GM12878 (cell line): ENCODE data around the gene XPNPEP1.

Experiments used
- MTA3 ChIP-seq: IDR thresholded peaks from 2 replicates; pipeline ENCODE4 v1.6.1; 2012; ENCODE audit warnings: low read length, inconsistent platforms, borderline replicate concordance
- NRF1 ChIP-seq: conservative IDR thresholded peaks from 2 replicates; pipeline ENCODE4 v1.6.1; 2011; ENCODE audit warnings: mild to moderate bottlenecking, low read depth, low read length, improper control_type of control experiment
- RAD51 ChIP-seq: fragments of 450-650 bp; IDR thresholded peaks from 2 replicates; pipeline ENCODE4 v1.6.1; 2016; ENCODE audit warnings: moderate library complexity, mild to moderate bottlenecking, inconsistent platforms
- SP1 ChIP-seq: IDR thresholded peaks from one replicate; pipeline ENCODE4 v1.6.1; 2011; ENCODE audit warnings: low read depth, low read length
- YY1 ChIP-seq: IDR thresholded peaks from 2 replicates; pipeline ENCODE4 v1.6.1; 2011; ENCODE audit warnings: low read depth, mild to moderate bottlenecking, low read length
- TF ChIP-seq, protein P1 (sequence below), 3 experiments: IDR thresholded peaks in 2 of 3; conservative IDR thresholded peaks in 1 of 3; 2 replicates each; pipeline ENCODE4 v1.5.1; 2011; ENCODE audit warnings: low read depth in 3 of 3, low read length in 3 of 3, mild to moderate bottlenecking in 3 of 3, control low read depth in 2 of 3, moderate library complexity in 2 of 3, inconsistent platforms in 1 of 3, mixed read lengths in 1 of 3; ENCODE audit not compliant: control insufficient read depth in 2 of 3, insufficient read depth in 1 of 3; ENCODE audit errors: extremely low read depth in 1 of 3
- TF ChIP-seq, protein P2 (sequence below): IDR thresholded peaks from 2 replicates; pipeline ENCODE4 v1.6.1; 2011; ENCODE audit warnings: borderline replicate concordance, low read depth, mild to moderate bottlenecking, moderate library complexity, mixed read lengths, low read length; ENCODE audit not compliant: insufficient read depth; ENCODE audit errors: extremely low read length

DNA sequence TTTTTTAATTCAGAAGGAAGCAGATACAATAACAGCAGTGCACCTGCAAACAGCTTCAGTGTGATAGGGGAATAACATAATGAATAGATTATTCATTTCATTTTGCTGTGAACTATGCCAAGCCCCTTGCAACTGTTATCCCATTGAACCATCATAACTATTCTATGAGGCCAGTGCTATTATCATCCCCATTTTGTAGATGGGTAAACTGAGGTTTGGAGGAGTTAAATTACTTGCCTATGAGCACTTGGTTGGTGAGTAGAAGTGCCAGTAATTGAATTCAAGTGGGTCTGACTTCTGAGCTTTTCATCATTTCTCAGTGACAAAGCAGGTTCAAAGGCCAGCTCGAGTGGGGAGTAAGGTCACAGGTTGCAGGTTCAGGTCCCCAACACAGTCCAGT is 16.8 kb upstream of the XPNPEP1 start:
- no peak for TF ChIP-seq MTA3
- TF ChIP-seq, protein P1, sequence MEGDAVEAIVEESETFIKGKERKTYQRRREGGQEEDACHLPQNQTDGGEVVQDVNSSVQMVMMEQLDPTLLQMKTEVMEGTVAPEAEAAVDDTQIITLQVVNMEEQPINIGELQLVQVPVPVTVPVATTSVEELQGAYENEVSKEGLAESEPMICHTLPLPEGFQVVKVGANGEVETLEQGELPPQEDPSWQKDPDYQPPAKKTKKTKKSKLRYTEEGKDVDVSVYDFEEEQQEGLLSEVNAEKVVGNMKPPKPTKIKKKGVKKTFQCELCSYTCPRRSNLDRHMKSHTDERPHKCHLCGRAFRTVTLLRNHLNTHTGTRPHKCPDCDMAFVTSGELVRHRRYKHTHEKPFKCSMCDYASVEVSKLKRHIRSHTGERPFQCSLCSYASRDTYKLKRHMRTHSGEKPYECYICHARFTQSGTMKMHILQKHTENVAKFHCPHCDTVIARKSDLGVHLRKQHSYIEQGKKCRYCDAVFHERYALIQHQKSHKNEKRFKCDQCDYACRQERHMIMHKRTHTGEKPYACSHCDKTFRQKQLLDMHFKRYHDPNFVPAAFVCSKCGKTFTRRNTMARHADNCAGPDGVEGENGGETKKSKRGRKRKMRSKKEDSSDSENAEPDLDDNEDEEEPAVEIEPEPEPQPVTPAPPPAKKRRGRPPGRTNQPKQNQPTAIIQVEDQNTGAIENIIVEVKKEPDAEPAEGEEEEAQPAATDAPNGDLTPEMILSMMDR (IDR thresholded peaks at IDR 0.05 in 2 of 3, conservative IDR thresholded peaks at IDR 0.05 in 1 of 3; ENCODE audit: control insufficient read depth in 2 of 3, extremely low read depth in 1 of 3, insufficient read depth in 1 of 3, low read depth in 3 of 3, low read length in 3 of 3) = no peak
- TF ChIP-seq RAD51 = no peak
- TF ChIP-seq SP1 = no peak
- TF ChIP-seq NRF1 = no peak
- TF ChIP-seq, protein P2, sequence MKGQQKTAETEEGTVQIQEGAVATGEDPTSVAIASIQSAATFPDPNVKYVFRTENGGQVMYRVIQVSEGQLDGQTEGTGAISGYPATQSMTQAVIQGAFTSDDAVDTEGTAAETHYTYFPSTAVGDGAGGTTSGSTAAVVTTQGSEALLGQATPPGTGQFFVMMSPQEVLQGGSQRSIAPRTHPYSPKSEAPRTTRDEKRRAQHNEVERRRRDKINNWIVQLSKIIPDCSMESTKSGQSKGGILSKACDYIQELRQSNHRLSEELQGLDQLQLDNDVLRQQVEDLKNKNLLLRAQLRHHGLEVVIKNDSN = no peak
- no peak for TF ChIP-seq YY1
